Epithelial cell of proximal tubule (primary cell): Measurements from ENCODE around the gene SIK3. TPM values are rescaled to one million over a fixed set of nuclear protein-coding genes. Genes with fewer than 3 reads are reported as not detected.

Source experiments
- DNase-seq: peaks from one replicate; pipeline ENCODE4 v3.0.0-alpha.2; 2011; ENCODE audit warnings: low read depth
- H3K4me3 ChIP-seq: 2 replicates; pipeline ENCODE4 v1.5.1; 2011; ENCODE audit warnings: low read depth, mild to moderate bottlenecking, low read length
- total RNA-seq: library from RNA; depleted of rRNA; stranded (reverse); fragments of >200 nt; gene quantifications from 2 replicates; pipeline ENCODE4 v1.2.3, GENCODE V29; 2015
- TF ChIP-seq, protein P1 (sequence below): conservative IDR thresholded peaks from 2 replicates; pipeline ENCODE4 v1.5.1; 2012; ENCODE audit warnings: low read depth, mild to moderate bottlenecking, low read length

The SIK3 gene
- total RNA-seq, 1 donor from 2014 or later: 17.6 TPM

DNA sequence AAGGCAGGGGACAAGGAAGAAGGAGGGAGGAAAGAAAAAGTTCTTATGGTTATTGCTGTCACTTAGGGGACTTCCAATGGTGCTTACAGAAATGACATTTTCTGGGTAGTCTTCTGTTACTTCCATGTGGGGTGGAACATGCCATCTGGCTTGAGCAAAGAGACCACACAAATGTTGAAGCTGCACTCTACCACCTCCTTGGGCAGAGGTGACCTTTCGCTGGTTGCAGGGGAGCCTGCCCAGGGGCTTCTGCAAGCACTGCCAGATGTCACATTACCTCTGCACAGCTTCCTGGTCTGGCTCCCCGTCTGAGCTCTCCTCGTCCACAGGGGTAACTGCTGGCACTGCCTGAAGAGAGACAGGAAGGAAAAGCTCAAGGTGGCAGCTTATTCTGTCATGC lies 228.2 kb downstream of the SIK3 start:
- DNase-seq: no peak
- TF ChIP-seq, protein P1, sequence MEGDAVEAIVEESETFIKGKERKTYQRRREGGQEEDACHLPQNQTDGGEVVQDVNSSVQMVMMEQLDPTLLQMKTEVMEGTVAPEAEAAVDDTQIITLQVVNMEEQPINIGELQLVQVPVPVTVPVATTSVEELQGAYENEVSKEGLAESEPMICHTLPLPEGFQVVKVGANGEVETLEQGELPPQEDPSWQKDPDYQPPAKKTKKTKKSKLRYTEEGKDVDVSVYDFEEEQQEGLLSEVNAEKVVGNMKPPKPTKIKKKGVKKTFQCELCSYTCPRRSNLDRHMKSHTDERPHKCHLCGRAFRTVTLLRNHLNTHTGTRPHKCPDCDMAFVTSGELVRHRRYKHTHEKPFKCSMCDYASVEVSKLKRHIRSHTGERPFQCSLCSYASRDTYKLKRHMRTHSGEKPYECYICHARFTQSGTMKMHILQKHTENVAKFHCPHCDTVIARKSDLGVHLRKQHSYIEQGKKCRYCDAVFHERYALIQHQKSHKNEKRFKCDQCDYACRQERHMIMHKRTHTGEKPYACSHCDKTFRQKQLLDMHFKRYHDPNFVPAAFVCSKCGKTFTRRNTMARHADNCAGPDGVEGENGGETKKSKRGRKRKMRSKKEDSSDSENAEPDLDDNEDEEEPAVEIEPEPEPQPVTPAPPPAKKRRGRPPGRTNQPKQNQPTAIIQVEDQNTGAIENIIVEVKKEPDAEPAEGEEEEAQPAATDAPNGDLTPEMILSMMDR: no peak
- H3K4me3 ChIP-seq: no peak overlapping the region

DNA sequence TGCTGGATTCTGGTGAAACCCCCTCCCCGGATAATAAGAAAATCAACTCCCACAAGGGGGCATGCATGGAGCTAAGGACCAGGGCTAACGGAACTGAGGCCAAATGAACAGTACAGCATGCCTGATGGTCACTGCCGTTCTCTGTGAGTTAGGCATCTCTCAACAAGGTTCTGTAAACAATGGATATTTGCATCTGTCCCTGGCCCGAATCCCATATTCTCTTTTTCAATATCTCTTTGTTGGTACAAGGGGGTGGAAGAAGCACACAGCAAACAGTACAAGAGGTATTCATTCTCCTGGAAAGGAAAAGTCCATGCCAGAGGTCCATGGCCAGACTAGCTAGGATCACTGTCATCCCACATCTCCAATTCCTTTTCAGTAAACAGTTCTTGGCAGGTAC lies 228.6 kb downstream of the SIK3 start:
- DNase-seq: no peak
- TF ChIP-seq, protein P1: no peak
- no peak overlapping the region for H3K4me3 ChIP-seq

DNA sequence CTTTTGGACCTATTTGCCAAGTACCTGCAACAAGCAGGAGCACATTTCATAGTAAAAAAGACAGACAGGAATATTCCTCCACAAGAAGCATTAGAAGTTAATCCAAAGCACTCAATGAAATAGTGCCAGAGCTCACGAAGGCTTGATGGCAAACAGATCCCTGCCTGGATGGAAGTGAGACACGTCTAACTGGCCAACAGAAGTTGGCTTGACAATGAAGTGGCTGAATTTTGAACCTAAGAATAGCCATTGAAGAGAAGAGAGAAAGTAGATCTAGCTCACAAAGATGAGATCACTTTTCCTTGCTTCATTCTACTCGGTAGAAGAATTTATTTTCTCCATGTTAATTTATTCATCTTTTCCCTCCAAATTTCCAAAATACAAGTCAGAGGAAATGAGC lies 230.2 kb downstream of the SIK3 start:
- no peak for DNase-seq
- TF ChIP-seq, protein P1: no peak

DNA sequence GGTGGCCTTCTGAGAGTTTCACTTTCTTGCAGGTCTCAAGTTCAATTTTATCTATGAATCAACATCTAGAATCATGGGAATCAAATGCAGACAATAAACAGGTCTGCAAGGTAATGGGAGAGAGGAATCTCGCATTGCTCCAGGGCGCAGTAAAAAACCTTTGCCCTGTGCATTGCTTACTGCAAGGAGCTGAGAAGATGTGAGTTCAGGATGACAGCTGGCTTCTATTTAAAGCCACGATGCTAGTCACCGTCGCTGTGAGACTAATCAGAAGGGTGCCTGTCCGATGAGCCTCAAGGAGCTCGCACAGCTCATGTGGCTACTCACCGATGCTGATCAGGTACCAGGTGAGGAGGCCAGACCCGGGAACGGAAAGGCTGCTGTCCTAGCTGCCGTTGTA lies 230.6 kb downstream of the SIK3 start:
- H3K4me3 ChIP-seq: no peak overlapping the region
- DNase-seq: no peak
- TF ChIP-seq, protein P1: no peak

More for the DNA sequence above, 230.2 kb downstream of the SIK3 start:
- H3K4me3 ChIP-seq: no peak overlapping the region

DNA sequence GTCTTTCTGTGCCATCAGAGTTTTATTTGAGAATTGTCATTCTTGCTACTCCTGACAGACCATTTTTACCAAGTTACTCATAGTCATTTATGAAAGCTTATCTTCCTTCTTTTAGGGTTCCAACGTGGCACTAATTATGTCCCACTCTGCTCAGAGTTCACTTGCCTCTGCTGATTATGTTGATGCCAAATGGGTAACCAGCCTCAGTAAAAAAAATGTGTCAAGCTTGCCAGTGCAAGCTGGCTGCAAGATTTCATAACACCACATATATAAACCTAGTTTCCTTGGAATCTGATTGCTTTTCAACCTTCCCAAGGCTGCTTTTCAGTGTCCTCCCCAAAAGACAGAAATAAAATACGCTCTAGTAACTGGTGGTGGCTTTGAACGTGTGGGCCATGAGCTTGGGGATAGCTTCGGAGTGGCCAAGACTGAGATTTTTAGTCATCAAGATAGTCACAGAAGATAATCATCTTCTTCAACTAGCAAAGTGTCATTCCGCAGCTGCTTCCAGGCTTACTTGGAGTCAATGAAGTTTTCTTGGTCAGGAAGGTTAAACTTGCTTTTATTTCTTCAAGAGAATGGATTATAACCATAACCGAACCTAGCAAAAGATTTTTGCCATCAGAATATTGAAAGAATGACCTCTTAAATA lies 231.3 kb downstream of the SIK3 start:
- TF ChIP-seq, protein P1: no peak
- no peak for DNase-seq
- H3K4me3 ChIP-seq: no peak overlapping the region

DNA sequence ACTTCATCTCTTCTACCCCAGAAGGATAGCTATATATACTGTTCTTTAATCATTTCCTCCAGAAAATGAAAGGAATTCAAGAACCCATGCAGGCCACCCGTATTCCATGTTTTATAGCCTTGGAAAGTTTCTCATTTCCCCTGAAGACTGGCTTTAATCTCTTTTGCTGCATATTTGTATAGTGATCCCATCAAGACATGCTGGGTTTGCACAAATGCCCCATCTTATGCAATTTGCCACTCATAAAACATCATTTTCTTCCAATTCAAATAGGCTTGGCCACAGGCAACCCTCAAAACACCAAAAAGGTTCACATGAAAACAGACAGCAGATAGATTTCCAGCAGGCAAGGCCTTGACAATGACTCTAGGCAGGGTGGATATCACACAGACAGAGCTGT lies 232.5 kb downstream of the SIK3 start:
- H3K4me3 ChIP-seq: no peak overlapping the region
- TF ChIP-seq, protein P1: no peak
- no peak for DNase-seq

DNA sequence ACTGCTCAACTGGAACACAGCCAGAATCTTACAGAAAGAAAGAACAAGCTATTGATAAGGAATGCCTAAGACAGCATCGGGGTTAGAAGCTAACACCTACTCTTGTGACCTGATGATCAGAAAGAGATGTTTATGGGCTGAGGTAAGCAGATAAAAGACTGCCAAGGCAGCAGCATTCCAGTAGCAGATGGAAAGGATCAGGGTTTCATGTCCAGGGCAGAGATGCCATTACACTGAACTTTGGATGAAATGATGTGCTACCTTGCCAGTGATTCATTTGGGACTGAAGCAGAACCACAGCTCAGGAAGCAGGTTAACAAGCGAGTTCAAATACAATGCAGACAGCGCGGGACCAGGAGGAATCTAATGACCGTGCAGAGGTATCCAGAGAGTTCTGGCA lies 233.7 kb downstream of the SIK3 start:
- DNase-seq: no peak
- H3K4me3 ChIP-seq: no peak overlapping the region
- TF ChIP-seq, protein P1: no peak
